ENCODE results near the gene SCUBE2. TPM values are rescaled to one million over a fixed set of nuclear protein-coding genes. Genes with fewer than 3 reads are reported as not detected.

SCUBE2 gene
- total and polyA plus RNA-seq, 7 donors = 1.2 to 4.3 (median 1.7) TPM

DNA sequence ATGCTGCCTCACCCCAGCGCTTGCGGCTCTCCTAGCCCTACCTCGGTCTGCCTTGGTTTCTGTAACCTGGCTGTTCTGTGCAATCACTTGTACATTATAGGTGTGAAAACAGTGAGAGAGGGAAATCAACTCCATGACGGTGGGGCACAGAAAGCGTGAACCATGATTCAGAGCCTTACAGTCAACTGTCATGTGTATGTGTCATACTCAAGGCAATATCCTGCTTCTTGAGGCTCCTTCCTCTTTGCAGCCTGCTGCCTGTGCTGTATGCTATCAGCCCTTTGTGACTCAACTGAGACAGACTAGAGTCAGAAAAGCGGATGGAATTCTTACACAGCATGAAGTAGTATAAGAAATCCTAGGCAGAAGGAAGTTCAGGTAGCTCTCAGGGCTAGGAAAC lies 89.7 kb downstream of the SCUBE2 start:
- WGBS, 3 donors = 83 to 86% (median 86%) methylated on average over 6 of the region's 6 CpGs
- Histone ChIP-seq H3K27me3 (ENCODE audit: insufficient read depth in 3 of 3, low read length in 2 of 3) (peaks cover 6 to 63% (median 11%) of the 10 kb centered on the region in 3 donors), H3K27ac (no peak overlapping the region), H3K9me3 (no peaks in the 10 kb centered on the region), H3K36me3 (ENCODE audit: insufficient read depth in 1 of 2, low read depth in 1 of 2) (no peaks in the 10 kb centered on the region), H3K4me3 (no peak overlapping the region), H3K4me1 (peaks cover 19% of the 10 kb centered on the region)
- intact Hi-C loops (cut with DNase I) = no loop called here
- no peak for ATAC-seq
- TF ChIP-seq, protein P1, sequence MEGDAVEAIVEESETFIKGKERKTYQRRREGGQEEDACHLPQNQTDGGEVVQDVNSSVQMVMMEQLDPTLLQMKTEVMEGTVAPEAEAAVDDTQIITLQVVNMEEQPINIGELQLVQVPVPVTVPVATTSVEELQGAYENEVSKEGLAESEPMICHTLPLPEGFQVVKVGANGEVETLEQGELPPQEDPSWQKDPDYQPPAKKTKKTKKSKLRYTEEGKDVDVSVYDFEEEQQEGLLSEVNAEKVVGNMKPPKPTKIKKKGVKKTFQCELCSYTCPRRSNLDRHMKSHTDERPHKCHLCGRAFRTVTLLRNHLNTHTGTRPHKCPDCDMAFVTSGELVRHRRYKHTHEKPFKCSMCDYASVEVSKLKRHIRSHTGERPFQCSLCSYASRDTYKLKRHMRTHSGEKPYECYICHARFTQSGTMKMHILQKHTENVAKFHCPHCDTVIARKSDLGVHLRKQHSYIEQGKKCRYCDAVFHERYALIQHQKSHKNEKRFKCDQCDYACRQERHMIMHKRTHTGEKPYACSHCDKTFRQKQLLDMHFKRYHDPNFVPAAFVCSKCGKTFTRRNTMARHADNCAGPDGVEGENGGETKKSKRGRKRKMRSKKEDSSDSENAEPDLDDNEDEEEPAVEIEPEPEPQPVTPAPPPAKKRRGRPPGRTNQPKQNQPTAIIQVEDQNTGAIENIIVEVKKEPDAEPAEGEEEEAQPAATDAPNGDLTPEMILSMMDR (IDR thresholded peaks at IDR 0.05) = no peak
- no peak for DNase-seq

DNA sequence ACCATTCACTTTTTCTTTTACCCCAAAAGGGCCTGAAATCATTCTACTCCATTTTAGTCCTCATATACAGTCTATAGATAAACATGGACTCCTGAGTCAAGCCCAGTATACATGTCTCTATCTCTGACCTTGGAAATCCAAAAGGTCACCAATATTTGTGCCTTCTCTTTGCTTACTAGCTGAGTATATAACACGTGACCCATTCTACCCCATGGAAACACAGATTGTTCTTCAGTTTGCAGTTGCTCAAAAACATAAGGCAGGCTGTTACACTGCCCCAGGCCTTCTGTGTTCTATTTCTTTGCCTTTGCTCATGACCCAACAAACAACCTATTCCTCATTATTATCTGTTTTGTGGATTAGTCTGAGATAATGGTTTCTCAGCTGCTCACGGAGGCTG lies 93.4 kb downstream of the SCUBE2 start:
- H3K36me3 ChIP-seq (ENCODE audit: insufficient read depth in 1 of 2, low read depth in 1 of 2) = no peaks in the 10 kb centered on the region
- peaks cover 3% of the 10 kb centered on the region for H3K4me1 ChIP-seq
- TF ChIP-seq, protein P1 (IDR thresholded peaks at IDR 0.05) = no peak
- no peak for DNase-seq
- peaks cover 3 to 51% (median 7%) of the 10 kb centered on the region in 3 donors for H3K27me3 ChIP-seq (ENCODE audit: insufficient read depth in 3 of 3, low read length in 2 of 3)
- no peak overlapping the region for H3K27ac ChIP-seq
- H3K9me3 ChIP-seq = no peaks in the 10 kb centered on the region
- 92 to 95% (median 95%) methylated on average over 2 of the region's 2 CpGs for WGBS, 3 donors
- H3K4me3 ChIP-seq = no peak overlapping the region
- no peak for ATAC-seq
- intact Hi-C loops (cut with DNase I) = no loop called here

DNA sequence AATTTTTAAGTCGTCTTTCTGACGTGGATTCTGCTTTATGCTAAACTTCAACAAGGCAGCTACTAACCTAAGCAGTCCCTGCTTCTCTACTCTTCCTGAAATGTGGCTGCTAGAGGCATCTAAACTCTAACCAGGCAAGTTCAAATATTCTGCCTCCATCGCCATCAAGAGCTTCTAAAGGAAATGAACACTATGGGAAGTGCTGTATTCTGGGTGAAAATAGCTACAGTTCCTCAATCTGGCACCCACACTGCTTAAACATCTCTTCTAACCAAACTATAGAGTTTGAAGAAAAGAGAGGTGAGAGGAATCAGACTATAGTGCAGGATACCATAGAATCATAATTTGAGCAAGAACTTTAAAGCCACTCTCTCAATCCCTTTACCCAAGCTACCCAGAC lies 93.9 kb downstream of the SCUBE2 start:
- intact Hi-C loops (cut with DNase I) = no loop called here
- Histone ChIP-seq H3K4me1 (no peaks in the 10 kb centered on the region), H3K27me3 (ENCODE audit: insufficient read depth in 3 of 3, low read length in 2 of 3) (peaks cover 3 to 46% (median 5%) of the 10 kb centered on the region in 3 donors), H3K9me3 (no peaks in the 10 kb centered on the region), H3K27ac (no peak overlapping the region), H3K36me3 (ENCODE audit: insufficient read depth in 1 of 2, low read depth in 1 of 2) (no peaks in the 10 kb centered on the region), H3K4me3 (no peak overlapping the region)
- no peak for ATAC-seq
- no peak for DNase-seq
- TF ChIP-seq, protein P1 (IDR thresholded peaks at IDR 0.05) = no peak
- 90 to 92% (median 91%) methylated on average over 3 of the region's 3 CpGs for WGBS, 3 donors

DNA sequence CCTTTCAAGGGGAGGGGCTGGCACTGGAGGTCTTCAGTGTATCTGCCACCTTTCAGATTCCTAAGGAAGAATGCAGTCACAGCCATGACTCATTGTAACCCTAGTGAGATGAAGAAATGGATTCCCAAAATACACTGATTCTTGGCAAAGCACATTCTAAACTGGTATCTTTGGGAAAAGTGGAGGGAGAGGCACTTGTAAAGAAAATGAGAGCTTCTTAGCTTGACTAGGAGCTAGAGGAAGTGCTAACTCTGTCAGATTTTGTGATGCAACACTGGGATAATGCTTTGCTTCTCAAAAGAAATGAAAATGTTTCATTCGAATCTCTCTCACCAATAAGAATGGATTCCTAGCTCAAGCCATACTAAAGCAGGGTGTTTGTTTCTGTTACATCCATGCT lies 101.9 kb downstream of the SCUBE2 start:
- TF ChIP-seq, protein P1 (IDR thresholded peaks at IDR 0.05) = no peak
- no peak for DNase-seq
- Histone ChIP-seq H3K4me3 (no peak overlapping the region), H3K27ac (no peak overlapping the region), H3K9me3 (no peaks in the 10 kb centered on the region), H3K36me3 (ENCODE audit: insufficient read depth in 1 of 2, low read depth in 1 of 2) (no peaks in the 10 kb centered on the region), H3K4me1 (no peaks in the 10 kb centered on the region), H3K27me3 (ENCODE audit: insufficient read depth in 3 of 3, low read length in 2 of 3) (peaks cover 0 to 2% (median 0%) of the 10 kb centered on the region in 3 donors)
- 70 to 81% (median 77%) methylated on average over 1 of the region's 1 CpG for WGBS, 3 donors
- intact Hi-C loops (cut with DNase I) = no loop called here
- ATAC-seq = no peak
